NCI-H128 (cell line): ENCODE results near the gene AP1S3.
"Not testable (repeated sequence)": the region's sequence is repeated elsewhere in the genome, so short reads cannot be mapped to it uniquely, and the experiment has no call there.

Experiments
- DNase-seq: peaks from one replicate; lab custom pipeline; 2025; ENCODE audit not compliant: unreplicated experiment; lab: John Stamatoyannopoulos, UW

AP1S3 gene

GRCh38 chr2:223854741-223855140 is 17.4 kb upstream of the AP1S3 start:
- no peak for DNase-seq

DNA sequence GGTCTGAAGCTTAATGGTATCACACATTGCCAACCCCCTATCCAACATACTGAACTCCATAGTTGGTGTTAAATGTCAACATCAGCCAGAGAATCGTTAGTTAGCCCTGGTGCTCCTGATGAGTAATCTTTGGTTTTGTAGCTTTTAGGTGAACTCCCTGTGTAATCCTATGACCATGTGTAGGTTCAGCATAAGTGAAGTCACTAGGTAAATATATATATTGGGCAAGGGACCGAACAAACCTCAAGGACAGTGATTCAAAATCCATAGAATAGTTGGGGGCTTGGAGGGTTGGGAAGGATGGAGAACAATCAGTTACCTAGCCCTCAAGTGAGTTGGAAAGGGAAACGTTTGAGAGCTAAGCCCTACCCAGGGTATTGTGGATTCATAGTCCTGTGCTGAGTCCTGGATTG is 16.0 kb upstream of the AP1S3 start:
- DNase-seq: no peak

- DNase-seq: no peak
Observed at GRCh38 chr2:223852281-223852795, 15.0 kb upstream of the AP1S3 start.

GRCh38 chr2:223847410-223847809 is 10.0 kb upstream of the AP1S3 start:
- no peak for DNase-seq

DNA sequence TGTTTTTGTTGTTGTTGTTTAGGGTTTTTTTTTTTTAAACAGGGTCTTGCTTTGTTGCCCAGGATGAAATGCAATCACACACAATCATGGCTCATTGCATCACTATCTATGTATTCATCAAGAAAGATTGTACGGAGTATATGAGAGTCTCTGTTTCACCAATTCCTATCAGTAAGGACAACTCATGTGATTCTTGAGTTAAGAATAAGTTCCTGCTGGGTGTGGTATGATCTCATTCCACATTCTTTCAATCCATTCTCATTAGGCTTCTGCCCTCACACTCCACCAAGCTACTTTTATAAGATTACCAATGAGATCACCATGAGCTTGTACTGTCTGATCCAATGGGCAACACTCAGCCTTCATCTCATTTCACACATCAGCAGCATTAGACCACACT is 9.1 kb upstream of the AP1S3 start:
- no peak for DNase-seq

DNA sequence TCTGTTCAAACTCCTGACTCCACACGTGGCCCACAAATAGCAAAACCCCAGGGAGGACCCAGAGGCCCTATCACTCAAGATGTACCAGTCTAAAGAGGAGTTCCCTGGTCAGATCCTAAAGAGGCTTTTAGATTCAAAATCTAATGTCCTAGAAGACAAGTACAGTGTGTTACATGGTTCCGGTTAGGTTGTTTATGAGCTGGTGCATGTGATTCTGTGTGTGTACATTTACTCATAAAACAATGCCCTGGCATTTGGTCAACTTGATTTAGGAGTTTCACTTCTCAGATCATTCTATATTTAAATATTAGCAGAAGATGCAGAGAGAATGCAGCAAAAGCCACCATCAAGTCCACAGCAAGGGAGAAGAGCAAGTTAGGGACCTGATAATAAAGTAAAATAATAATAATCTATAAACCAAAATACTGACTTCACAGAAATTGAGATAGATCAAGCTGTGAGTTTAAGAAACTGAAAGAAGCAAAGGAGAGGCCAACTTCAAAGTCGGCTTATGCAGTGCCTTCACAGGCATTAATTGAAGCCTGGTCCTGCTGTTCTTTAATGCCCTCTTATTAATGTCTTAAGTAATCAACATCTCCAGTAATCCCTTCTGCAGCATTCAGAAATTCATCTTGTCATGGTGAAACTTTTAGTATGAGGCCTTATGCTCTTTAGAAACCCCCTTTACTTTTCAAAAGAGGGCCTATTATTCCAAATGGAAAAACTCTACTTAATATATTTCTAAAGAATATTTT is 4.2 kb upstream of the AP1S3 start:
- no peak for DNase-seq

- DNase-seq: no peak
Observed at GRCh38 chr2:223835701-223836532, 1.5 kb downstream of the AP1S3 start.

DNA sequence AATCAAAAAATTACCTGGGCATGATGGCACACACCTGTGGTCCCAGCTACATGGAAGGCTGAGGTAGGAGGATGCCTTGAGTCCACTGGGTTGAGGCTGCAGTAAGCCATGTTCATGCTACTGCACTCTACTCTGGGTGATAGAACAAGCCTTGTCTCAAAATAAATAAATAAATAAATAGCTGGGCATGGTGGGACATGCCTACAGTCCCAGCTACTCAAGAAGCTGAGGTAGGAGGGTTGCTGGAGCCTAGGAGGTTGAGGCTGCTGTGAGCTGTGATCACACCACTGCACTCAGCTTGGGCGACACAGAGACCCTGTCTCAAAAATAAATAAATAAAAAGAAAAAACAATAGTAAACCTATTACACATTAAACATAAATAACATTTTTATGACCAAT is 3.0 kb downstream of the AP1S3 start:
- DNase-seq: no peak

GRCh38 chr2:223832241-223832903 is 5.0 kb downstream of the AP1S3 start:
- DNase-seq: no peak

GRCh38 chr2:223829128-223829527 is 8.3 kb downstream of the AP1S3 start:
- no peak for DNase-seq

DNA sequence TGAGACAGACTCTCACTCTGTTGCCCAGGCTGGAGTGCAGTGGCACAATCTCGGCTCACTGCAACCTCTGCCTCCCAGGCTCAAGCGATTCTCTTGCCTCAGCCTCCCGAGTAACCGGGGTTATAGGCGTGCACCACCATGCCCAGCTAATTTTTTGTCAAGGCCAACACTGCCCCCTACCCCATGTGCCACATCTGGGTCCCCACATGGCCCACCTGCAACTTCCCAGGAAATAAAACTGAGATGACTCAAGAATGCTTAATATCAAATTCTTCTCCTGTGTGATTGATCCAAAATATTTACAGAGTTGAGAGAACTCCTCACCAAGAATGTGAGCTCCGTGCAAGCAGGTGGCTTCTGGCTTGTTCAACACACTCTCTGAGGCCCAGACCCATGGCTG is 9.1 kb downstream of the AP1S3 start:
- no peak for DNase-seq

- DNase-seq: no peak
Observed at GRCh38 chr2:223826995-223827394, 10.4 kb downstream of the AP1S3 start.

DNA sequence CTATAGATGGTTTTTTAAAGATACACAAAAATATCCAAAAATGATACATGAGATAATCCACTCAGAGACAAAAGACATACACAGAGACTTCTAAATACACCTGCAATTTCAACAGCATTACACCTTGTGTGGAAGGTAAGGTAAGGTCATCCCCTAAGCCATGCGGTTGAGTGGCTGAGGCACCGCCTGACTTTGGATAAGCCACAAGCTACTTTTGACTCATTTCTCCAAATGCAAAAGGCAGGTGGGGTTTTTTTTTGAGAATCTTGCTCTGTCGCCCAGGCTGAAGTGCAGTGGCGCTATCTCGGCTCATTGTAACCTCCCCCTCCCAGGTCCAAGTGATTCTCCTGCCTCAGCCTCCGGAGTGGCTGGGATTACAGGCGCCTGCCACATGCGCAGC is 13.1 kb downstream of the AP1S3 start:
- DNase-seq: no peak

DNA sequence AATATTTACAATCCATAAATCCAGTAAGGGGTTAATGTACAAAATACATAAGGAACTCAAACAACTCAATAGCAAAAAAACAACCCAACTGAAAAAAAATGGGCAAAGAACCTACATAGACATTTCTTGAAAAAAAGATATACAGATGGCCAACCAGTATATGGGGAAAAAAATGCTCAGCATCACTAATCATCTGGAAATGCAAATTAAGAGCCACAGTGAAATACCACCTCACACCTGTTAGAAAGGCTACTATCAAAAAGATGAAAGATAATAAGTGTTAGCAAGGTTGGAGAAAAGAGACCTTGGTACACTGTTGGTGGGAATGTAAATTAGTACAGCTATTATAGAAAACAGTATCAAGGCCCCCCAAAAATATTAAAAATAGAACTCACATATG is 14.6 kb downstream of the AP1S3 start:
- DNase-seq: no peak

DNA sequence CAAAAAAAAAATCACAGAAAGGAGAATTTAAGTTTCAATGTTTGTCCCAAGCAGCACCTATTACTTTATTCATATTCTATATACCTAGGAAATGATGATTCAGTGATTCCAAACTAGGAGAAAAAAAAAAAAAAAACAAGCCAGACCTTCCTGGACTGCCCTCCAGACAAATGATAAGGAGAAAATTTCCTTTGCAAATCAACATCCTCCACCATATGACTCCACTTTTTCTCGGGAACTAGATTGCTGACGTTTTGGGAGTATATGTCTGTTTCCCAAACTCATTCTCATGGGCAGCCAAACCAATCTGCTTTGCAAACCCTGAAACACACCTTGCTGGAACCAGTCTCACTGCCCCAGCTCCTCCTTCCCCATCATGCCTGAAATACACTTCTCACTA is 16.8 kb downstream of the AP1S3 start:
- no peak for DNase-seq

GRCh38 chr2:223819891-223820290 is 17.5 kb downstream of the AP1S3 start:
- DNase-seq: no peak

DNA sequence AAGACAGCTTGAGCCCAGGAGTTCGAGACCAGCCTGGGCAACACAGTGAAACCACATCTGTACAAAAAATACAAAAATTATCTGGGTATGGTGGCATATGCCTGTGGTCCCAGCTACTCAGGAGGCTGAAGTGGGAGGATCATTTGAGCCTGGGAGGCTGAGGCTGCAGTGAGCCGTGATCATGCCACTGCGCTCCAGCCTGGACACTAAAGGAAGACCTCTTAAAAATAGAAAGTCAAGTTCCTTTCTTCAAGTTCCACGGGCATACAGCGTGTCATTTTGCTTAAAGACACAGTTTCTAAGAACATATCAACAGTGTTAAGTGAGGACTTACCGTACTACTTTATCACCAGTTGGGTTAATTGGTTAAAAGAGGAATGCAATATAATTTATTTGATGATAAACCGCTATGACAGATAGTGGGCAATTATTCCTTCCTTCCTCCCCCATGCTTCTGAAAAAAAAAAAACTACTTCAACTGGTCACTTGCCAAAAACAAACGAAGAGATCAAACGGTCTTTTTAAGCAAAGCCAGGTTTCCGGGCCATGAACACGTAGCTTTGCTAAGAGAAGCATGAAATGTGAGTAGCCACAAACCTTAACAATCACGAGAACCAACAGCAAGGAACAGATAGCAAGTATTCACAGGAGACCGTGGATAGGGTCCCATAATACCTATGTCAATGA is 21.4 kb downstream of the AP1S3 start:
- no peak for DNase-seq

- DNase-seq: no peak
Observed at GRCh38 chr2:223815186-223815883, 22.0 kb downstream of the AP1S3 start.

DNA sequence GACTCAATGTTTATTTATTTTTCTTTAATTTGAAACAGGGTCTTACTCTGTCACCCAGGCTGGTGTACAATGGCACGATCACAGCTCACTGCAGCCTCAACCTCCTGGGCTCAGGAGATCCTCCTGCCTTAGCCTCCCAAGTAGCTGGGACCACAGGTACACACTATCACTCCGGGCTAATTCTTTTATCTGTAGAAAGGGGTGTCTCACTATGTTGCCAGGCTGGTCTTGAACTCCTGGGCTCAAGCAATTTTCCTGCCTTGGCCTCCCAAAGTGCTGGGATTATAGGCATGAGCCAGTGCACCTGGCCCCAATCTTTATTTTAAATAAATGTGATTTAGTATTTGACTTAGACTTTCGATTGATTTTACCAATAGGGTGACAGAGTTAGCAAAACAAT is 22.6 kb downstream of the AP1S3 start:
- DNase-seq: not testable (repeated sequence)

DNA sequence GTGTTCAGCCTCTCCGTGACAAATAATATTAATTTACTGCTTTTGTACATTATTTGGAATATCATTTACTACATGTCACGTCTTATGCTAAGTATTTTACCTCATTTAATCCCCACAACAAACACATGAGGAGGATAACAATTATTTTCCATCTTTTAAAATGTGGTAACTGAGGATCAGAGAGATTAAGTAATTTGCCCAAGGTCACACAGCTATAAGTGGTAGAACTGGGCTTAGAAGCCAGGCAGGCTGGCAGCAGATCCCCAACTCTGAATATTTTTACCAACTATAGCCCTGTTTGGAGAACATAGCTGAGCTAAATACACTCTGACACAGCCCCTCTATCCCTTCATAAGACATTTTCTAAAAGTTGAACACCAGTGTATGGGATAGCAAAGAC is 24.1 kb downstream of the AP1S3 start:
- no peak for DNase-seq

GRCh38 chr2:223811757-223812156 is 25.6 kb downstream of the AP1S3 start:
- no peak for DNase-seq
